WI38 (cell line): ENCODE results near the gene PPP1R16B.

Experiments
- H3K4me3 ChIP-seq: 2 replicates; pipeline ENCODE4 v1.5.1; 2011; ENCODE audit warnings: low read depth, mild to moderate bottlenecking, control low read depth, low read length
- TF ChIP-seq, protein P1 (sequence below): IDR thresholded peaks from 2 replicates; pipeline ENCODE4 v1.5.1; 2012; ENCODE audit warnings: low read depth, mild to moderate bottlenecking, control low read depth, low read length

The PPP1R16B gene

DNA sequence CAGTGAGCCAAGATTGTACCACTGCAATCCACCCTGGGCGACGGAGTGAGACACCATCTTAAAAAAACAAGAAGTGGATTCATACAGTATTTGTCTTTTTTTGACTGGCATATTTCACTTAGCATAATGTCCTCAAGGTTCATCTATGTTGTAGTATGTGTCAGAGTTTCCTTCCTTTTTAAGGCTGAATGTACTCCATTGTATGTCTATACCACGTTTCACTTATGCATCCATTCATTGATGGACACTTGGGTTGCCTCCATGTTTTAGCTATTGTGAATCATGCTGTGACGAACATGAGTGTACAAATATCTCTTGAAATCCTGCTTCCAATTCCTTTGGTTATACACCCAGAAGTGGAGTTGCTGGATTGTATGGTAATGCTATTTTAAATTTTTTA lies 91.8 kb downstream of the PPP1R16B start:
- H3K4me3 ChIP-seq: no peak overlapping the region
- TF ChIP-seq, protein P1, sequence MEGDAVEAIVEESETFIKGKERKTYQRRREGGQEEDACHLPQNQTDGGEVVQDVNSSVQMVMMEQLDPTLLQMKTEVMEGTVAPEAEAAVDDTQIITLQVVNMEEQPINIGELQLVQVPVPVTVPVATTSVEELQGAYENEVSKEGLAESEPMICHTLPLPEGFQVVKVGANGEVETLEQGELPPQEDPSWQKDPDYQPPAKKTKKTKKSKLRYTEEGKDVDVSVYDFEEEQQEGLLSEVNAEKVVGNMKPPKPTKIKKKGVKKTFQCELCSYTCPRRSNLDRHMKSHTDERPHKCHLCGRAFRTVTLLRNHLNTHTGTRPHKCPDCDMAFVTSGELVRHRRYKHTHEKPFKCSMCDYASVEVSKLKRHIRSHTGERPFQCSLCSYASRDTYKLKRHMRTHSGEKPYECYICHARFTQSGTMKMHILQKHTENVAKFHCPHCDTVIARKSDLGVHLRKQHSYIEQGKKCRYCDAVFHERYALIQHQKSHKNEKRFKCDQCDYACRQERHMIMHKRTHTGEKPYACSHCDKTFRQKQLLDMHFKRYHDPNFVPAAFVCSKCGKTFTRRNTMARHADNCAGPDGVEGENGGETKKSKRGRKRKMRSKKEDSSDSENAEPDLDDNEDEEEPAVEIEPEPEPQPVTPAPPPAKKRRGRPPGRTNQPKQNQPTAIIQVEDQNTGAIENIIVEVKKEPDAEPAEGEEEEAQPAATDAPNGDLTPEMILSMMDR: no peak

- no peak overlapping the region for H3K4me3 ChIP-seq
- TF ChIP-seq, protein P1: no peak
These were observed 95.1 kb downstream of the PPP1R16B start for GRCh38 chr20:38900606-38901005.

- TF ChIP-seq, protein P1: no peak
These were observed 97.1 kb downstream of the PPP1R16B start for GRCh38 chr20:38902601-38903000.

DNA sequence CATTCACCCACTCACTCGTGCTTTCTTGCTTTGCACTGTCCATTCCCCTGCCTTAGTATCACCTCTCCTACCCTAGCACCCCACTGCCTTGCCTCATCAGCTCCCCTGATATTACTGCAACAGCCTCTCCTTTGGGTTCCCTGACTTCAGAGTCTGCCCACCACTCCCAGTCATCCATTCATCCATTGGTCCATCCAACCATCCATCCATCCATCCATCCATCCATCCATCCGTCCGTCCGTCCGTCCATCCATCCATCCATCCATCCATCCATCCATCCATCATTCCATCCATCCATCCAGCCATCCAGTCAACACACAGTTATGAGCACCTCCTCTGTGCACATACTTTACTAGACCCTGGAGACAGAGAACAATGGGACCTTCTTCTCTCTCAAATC lies 97.8 kb downstream of the PPP1R16B start:
- no peak overlapping the region for H3K4me3 ChIP-seq
- TF ChIP-seq, protein P1: no peak

More at GRCh38 chr20:38902601-38903000, 97.1 kb downstream of the PPP1R16B start:
- H3K4me3 ChIP-seq: no peak overlapping the region

DNA sequence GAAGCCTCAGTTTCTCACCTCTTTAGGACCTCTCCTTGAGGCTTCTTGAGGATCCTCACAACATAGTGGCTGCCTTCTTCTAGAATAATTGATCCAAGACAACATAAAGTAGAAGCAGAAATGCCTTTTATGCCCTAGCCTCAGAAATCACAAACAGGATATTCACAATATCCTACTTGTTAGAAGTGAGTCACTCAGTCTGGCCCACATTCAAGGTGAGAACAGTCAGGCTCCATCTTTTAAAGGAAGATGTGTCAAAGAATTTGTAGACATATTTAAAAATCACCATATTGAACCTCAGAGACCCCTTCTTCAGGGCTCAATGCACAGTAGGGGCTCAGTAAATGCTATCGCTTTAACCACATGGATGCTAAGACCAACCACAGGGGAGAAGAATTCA lies 99.9 kb downstream of the PPP1R16B start:
- H3K4me3 ChIP-seq: no peak overlapping the region
- TF ChIP-seq, protein P1: no peak

- H3K4me3 ChIP-seq: no peak overlapping the region
- TF ChIP-seq, protein P1: no peak
These were observed 102.6 kb downstream of the PPP1R16B start for GRCh38 chr20:38907918-38908677.

DNA sequence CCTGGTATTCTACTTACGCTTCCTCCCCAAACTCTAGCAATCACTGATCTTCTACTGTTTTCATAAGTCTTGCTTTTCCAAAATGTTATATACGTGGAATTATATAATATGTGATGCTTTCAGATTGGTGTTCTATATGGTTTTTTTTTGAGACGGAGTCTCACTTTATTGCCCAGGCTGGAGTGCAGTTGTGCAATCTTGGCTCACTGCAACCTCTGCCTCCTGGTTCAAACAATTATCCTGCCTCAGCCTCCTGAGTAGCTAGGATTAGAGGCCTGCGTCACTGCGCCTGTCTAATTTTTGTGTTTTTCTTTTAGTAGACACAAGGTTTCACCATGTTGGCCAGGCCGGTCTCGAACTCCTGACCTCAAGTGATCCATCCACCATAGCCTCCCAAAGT lies 109.9 kb downstream of the PPP1R16B start:
- no peak overlapping the region for H3K4me3 ChIP-seq
- TF ChIP-seq, protein P1: no peak
